MM.1S (cell line): ENCODE data around the gene QPCTL.

Experiments
- DNase-seq: peaks from one replicate; pipeline ENCODE4 v3.0.0-alpha.2; 2015
- H2AFZ ChIP-seq: fragments of 300-600 bp; sonication (generic); 2 replicates; pipeline ENCODE4 v1.6.0; 2016; ENCODE audit warnings: antibody characterized with exemption, low read length
- H3F3A ChIP-seq: fragments of 300-600 bp; sonication (generic); 2 replicates; pipeline ENCODE4 v1.6.1; 2016; ENCODE audit warnings: mild to moderate bottlenecking, antibody characterized with exemption, low read length, moderate library complexity, mixed read lengths; ENCODE audit not compliant: insufficient read depth
- H3K27ac ChIP-seq: fragments of 300-600 bp; sonication (generic); 2 replicates; pipeline ENCODE4 v1.5.1; 2016; ENCODE audit warnings: mild to moderate bottlenecking, low read length
- H3K27me3 ChIP-seq: fragments of 300-600 bp; sonication (generic); replicated peaks from 2 replicates; pipeline ENCODE4 v1.6.0; 2016; ENCODE audit warnings: low read length; ENCODE audit not compliant: insufficient read depth
- H3K36me3 ChIP-seq: fragments of 300-600 bp; sonication (generic); replicated peaks from 2 replicates; pipeline ENCODE4 v1.6.1; 2016; ENCODE audit warnings: mild to moderate bottlenecking, low read length, mixed read lengths; ENCODE audit not compliant: insufficient read depth
- H3K4me1 ChIP-seq: fragments of 300-600 bp; sonication (generic); 2 replicates; pipeline ENCODE4 v1.6.1; 2016; ENCODE audit warnings: low read length, mixed read lengths
- H3K4me2 ChIP-seq: fragments of 300-600 bp; sonication (generic); 2 replicates; pipeline ENCODE4 v1.6.0; 2016; ENCODE audit warnings: low read depth, low read length
- H3K4me3 ChIP-seq: fragments of 300-600 bp; sonication (generic); 2 replicates; pipeline ENCODE4 v1.5.1; 2016; ENCODE audit warnings: low read length, mixed read lengths
- H3K79me2 ChIP-seq: fragments of 300-600 bp; sonication (generic); 2 replicates; pipeline ENCODE4 v1.6.1; 2016; ENCODE audit warnings: mixed run types, low read length, mixed read lengths
- H3K9ac ChIP-seq: fragments of 300-600 bp; sonication (generic); 2 replicates; pipeline ENCODE4 v1.6.1; 2016; ENCODE audit warnings: low read length, mixed read lengths
- H3K9me2 ChIP-seq: fragments of 300-600 bp; sonication (generic); replicated peaks from 2 replicates; pipeline ENCODE4 v1.6.1; 2016; ENCODE audit warnings: mild to moderate bottlenecking, low read length, mixed read lengths; ENCODE audit not compliant: insufficient read depth
- H3K9me3 ChIP-seq: fragments of 300-600 bp; sonication (generic); replicated peaks from 2 replicates; pipeline ENCODE4 v1.6.1; 2016; ENCODE audit warnings: mild to moderate bottlenecking, low read length, mixed read lengths; ENCODE audit not compliant: insufficient read depth
- H4K20me1 ChIP-seq: fragments of 300-600 bp; sonication (generic); 2 replicates; pipeline ENCODE4 v1.6.1; 2016; ENCODE audit warnings: mild to moderate bottlenecking, low read length, moderate library complexity, mixed read lengths; ENCODE audit not compliant: insufficient read depth
- EZH2 ChIP-seq: fragments of 300-600 bp; sonication (generic); optimal IDR thresholded peaks from 2 replicates; pipeline ENCODE3; 2017; ENCODE audit warnings: low read depth, mild to moderate bottlenecking, antibody characterized with exemption, low read length, mixed read lengths
- EZH2phosphoT487 ChIP-seq: fragments of 300-600 bp; sonication (generic); IDR thresholded peaks from 2 replicates; pipeline ENCODE4 v1.6.1; 2018; ENCODE audit warnings: antibody characterized with exemption, low read length
- TF ChIP-seq, protein P1 (sequence below): fragments of 300-600 bp; sonication (generic); IDR thresholded peaks from 2 replicates; pipeline ENCODE4 v1.5.1; 2016; ENCODE audit warnings: antibody characterized with exemption, low read length, mixed read lengths

The QPCTL gene

DNA sequence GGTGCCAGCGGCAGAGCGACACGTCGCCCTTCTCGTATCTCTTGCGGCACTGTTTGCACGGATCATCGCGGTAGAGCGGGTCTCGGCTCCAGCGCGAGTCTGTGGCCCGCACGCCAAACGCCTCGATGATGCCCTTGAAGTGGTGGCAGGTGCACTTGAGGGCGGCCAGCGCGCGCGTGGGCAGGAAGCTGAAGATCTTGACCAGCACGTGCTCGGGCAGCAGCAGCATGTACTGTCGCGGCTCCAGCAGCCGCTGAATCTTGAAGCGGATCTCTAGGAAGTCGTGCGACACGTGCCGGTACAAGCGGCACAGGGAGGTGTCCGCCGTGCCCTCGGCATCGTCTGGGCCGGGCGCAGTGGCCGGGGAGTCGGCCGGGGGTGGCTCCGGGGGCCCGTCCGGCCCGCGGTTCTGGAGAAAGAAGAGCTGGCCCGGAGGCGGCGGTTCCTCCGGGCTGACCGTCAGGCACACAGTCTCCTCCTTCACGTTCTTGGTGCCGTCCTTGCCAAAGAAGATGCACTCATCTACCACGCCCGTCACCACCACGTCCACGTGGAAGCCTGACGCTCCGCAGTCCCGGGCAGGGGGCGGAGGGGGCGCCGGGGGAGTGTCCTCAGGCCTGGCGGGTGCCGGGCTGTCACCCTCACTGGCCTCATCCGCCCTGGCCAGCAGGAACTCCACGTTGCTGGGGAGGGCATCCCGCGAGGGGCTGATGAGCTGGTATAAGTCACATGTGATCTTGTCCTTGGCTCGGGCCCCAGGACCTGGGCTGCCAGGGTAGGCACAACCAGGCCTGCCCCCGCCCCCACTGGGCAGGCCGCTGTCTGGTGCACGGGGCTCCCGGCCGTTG lies 19.6 kb downstream of the QPCTL start:
- Histone ChIP-seq H3K4me1 (peaks cover 7% of the 10 kb centered on the region), H3K9ac (no peak overlapping the region), H3K4me2 (no peak overlapping the region), H3K9me2 (no peaks in the 10 kb centered on the region), H3K4me3 (no peak overlapping the region), H3K27ac (no peak overlapping the region), H4K20me1 (no peaks in the 10 kb centered on the region), H3K9me3 (no peaks in the 10 kb centered on the region), H3K27me3 (no peaks in the 10 kb centered on the region), H3F3A (peaks cover 18% of the 10 kb centered on the region), H2AFZ (no peak overlapping the region), H3K79me2 (peaks cover 71% of the 10 kb centered on the region), H3K36me3 (no peaks in the 10 kb centered on the region)
- no peak for TF ChIP-seq EZH2phosphoT487
- TF ChIP-seq EZH2 = no peak
- TF ChIP-seq, protein P1, sequence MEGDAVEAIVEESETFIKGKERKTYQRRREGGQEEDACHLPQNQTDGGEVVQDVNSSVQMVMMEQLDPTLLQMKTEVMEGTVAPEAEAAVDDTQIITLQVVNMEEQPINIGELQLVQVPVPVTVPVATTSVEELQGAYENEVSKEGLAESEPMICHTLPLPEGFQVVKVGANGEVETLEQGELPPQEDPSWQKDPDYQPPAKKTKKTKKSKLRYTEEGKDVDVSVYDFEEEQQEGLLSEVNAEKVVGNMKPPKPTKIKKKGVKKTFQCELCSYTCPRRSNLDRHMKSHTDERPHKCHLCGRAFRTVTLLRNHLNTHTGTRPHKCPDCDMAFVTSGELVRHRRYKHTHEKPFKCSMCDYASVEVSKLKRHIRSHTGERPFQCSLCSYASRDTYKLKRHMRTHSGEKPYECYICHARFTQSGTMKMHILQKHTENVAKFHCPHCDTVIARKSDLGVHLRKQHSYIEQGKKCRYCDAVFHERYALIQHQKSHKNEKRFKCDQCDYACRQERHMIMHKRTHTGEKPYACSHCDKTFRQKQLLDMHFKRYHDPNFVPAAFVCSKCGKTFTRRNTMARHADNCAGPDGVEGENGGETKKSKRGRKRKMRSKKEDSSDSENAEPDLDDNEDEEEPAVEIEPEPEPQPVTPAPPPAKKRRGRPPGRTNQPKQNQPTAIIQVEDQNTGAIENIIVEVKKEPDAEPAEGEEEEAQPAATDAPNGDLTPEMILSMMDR = no peak
- no peak for DNase-seq

DNA sequence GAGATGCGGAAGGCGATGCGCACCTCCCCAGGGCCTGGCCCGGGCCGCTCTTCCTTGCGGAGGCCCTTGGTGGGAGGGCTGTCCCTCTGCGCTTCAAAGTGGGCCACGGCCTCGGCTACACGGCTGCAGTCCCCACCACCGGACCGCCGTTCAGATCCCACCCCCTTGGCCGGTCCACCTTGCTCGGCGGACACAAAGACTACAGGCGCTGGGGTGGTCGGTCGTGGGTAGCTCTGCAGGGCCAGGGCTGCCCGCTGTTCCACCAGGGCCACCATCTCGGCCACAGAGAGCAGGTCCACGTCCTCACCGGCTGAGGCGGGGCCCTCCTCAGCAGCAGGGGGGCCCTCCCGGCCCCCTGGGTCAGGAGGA lies 20.2 kb downstream of the QPCTL start:
- Histone ChIP-seq H3K9me3 (no peaks in the 10 kb centered on the region), H3K4me2 (no peak overlapping the region), H4K20me1 (no peaks in the 10 kb centered on the region), H3K79me2 (peaks cover 71% of the 10 kb centered on the region), H3K27ac (no peak overlapping the region), H3K9ac (no peak overlapping the region), H3K9me2 (no peaks in the 10 kb centered on the region), H3F3A (peaks cover 11% of the 10 kb centered on the region), H3K27me3 (no peaks in the 10 kb centered on the region), H3K36me3 (no peaks in the 10 kb centered on the region), H3K4me3 (no peak overlapping the region), H2AFZ (no peak overlapping the region), H3K4me1 (peaks cover 7% of the 10 kb centered on the region)
- no peak for DNase-seq
- TF ChIP-seq EZH2phosphoT487 (no peak), EZH2 (no peak)
- TF ChIP-seq, protein P1 = no peak

- Histone ChIP-seq H2AFZ (no peak overlapping the region), H3K9me3 (no peaks in the 10 kb centered on the region), H3K4me1 (peaks cover 9% of the 10 kb centered on the region), H3K27ac (no peak overlapping the region), H3F3A (peaks cover 13% of the 10 kb centered on the region; the same call in 1 of the 2 replicates), H3K4me3 (no peak overlapping the region), H3K27me3 (no peaks in the 10 kb centered on the region), H3K36me3 (no peaks in the 10 kb centered on the region), H3K9ac (no peak overlapping the region), H3K9me2 (no peaks in the 10 kb centered on the region), H3K4me2 (no peak overlapping the region), H4K20me1 (no peaks in the 10 kb centered on the region), H3K79me2 (peaks cover 73% of the 10 kb centered on the region)
- TF ChIP-seq, protein P1 = no peak
- no peak for TF ChIP-seq EZH2
- no peak for TF ChIP-seq EZH2phosphoT487
- no peak for DNase-seq
Observed at GRCh38 chr19:45713141-45713540, 20.7 kb downstream of the QPCTL start.
